LNCAP (cell line): ENCODE data around the gene BUD13.

Source experiments
- CTCF ChIP-seq: fragments of 450-650 bp; IDR thresholded peaks from 2 replicates; pipeline ENCODE4 v1.5.1; 2017; ENCODE audit warnings: mild to moderate bottlenecking

BUD13 gene

GRCh38 chr11:116813170-116813569 lies 40.4 kb upstream of the BUD13 start:
- no peak for TF ChIP-seq CTCF

- no peak for TF ChIP-seq CTCF
These were observed 39.3 kb upstream of the BUD13 start for GRCh38 chr11:116812109-116812508.

- TF ChIP-seq CTCF, result no peak
These were observed 38.4 kb upstream of the BUD13 start for GRCh38 chr11:116811194-116811593.

GRCh38 chr11:116808262-116809175 lies 35.7 kb upstream of the BUD13 start:
- no peak for TF ChIP-seq CTCF

GRCh38 chr11:116807601-116808261 lies 34.9 kb upstream of the BUD13 start:
- no peak for TF ChIP-seq CTCF

GRCh38 chr11:116804001-116804400 lies 31.2 kb upstream of the BUD13 start:
- no peak for TF ChIP-seq CTCF

- TF ChIP-seq CTCF, result no peak
These were observed 27.8 kb upstream of the BUD13 start for GRCh38 chr11:116800610-116801009.
